ENCODE data around the gene MARCKSL1. TPM values are rescaled to one million over a fixed set of nuclear protein-coding genes. Genes with fewer than 3 reads are reported as not detected.

The MARCKSL1 gene
- total and polyA plus RNA-seq, 2 of the 13 experiments (the other 11 are each of a cell fraction or from before 2014, with no cell fraction given): 81.9 to 155 TPM

GRCh38 chr1:32337855-32338636 lies 2.0 kb upstream of the MARCKSL1 start (continued):
- TF ChIP-seq, protein P1, sequence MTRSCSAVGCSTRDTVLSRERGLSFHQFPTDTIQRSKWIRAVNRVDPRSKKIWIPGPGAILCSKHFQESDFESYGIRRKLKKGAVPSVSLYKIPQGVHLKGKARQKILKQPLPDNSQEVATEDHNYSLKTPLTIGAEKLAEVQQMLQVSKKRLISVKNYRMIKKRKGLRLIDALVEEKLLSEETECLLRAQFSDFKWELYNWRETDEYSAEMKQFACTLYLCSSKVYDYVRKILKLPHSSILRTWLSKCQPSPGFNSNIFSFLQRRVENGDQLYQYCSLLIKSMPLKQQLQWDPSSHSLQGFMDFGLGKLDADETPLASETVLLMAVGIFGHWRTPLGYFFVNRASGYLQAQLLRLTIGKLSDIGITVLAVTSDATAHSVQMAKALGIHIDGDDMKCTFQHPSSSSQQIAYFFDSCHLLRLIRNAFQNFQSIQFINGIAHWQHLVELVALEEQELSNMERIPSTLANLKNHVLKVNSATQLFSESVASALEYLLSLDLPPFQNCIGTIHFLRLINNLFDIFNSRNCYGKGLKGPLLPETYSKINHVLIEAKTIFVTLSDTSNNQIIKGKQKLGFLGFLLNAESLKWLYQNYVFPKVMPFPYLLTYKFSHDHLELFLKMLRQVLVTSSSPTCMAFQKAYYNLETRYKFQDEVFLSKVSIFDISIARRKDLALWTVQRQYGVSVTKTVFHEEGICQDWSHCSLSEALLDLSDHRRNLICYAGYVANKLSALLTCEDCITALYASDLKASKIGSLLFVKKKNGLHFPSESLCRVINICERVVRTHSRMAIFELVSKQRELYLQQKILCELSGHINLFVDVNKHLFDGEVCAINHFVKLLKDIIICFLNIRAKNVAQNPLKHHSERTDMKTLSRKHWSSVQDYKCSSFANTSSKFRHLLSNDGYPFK (CRISPR knock-in tag; IDR thresholded peaks at IDR 0.05; ENCODE audit: borderline replicate concordance): no peak
- TF ChIP-seq HNRNPK (IDR thresholded peaks at IDR 0.05; ENCODE audit: low read depth, low read length, poor library complexity, severe bottlenecking) (no peak), MTA3 (CRISPR knock-in tag; IDR thresholded peaks at IDR 0.05) (no peak), HMG20B (CRISPR knock-in tag; conservative IDR thresholded peaks at IDR 0.05) (no peak), TRIM24 (CRISPR knock-in tag; IDR thresholded peaks at IDR 0.05) (no peak), TRIM22 (IDR thresholded peaks at IDR 0.05) (no peak), MATR3 (CRISPR knock-in tag; IDR thresholded peaks at IDR 0.05) (no peak), NFRKB (IDR thresholded peaks at IDR 0.05) (no peak), MIER2 (CRISPR knock-in tag; IDR thresholded peaks at IDR 0.05) (no peak), NFKBIZ (CRISPR knock-in tag; IDR thresholded peaks at IDR 0.05) (no peak), FUBP1 (CRISPR knock-in tag; IDR thresholded peaks at IDR 0.05; ENCODE audit: borderline replicate concordance) (no peak), MYPOP (CRISPR knock-in tag; IDR thresholded peaks at IDR 0.05) (no peak), KDM2A (CRISPR knock-in tag; IDR thresholded peaks at IDR 0.05; ENCODE audit: borderline replicate concordance, low read depth) (no peak), HDAC2 (CRISPR knock-in tag; IDR thresholded peaks at IDR 0.05) (no peak), NFE2L1 (CRISPR knock-in tag; IDR thresholded peaks at IDR 0.05; ENCODE audit: borderline replicate concordance) (no peak), ZNF777 (CRISPR knock-in tag; IDR thresholded peaks at IDR 0.05) (no peak)
- TF ChIP-seq, protein P2, sequence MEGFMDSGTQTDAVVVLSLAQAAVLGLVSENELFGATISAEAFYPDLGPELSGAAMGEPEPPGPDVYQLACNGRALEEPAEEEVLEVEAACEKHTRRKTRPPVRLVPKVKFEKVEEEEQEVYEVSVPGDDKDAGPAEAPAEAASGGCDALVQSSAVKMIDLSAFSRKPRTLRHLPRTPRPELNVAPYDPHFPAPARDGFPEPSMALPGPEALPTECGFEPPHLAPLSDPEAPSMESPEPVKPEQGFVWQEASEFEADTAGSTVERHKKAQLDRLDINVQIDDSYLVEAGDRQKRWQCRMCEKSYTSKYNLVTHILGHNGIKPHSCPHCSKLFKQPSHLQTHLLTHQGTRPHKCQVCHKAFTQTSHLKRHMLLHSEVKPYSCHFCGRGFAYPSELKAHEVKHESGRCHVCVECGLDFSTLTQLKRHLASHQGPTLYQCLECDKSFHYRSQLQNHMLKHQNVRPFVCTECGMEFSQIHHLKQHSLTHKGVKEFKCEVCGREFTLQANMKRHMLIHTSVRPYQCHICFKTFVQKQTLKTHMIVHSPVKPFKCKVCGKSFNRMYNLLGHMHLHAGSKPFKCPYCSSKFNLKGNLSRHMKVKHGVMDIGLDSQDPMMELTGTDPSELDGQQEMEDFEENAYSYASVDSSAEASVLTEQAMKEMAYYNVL (CRISPR knock-in tag; IDR thresholded peaks at IDR 0.05; ENCODE audit: borderline replicate concordance): peak; percentile 52; the same call in 1 of the 2 replicates
- TF ChIP-seq, protein P3, sequence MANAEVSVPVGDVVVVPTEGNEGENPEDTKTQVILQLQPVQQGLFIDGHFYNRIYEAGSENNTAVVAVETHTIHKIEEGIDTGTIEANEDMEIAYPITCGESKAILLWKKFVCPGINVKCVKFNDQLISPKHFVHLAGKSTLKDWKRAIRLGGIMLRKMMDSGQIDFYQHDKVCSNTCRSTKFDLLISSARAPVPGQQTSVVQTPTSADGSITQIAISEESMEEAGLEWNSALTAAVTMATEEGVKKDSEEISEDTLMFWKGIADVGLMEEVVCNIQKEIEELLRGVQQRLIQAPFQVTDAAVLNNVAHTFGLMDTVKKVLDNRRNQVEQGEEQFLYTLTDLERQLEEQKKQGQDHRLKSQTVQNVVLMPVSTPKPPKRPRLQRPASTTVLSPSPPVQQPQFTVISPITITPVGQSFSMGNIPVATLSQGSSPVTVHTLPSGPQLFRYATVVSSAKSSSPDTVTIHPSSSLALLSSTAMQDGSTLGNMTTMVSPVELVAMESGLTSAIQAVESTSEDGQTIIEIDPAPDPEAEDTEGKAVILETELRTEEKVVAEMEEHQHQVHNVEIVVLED (CRISPR knock-in tag; IDR thresholded peaks at IDR 0.05; ENCODE audit: borderline replicate concordance): no peak

All from HepG2 (cell line).